Stimulated activated naive CD8-positive, alpha-beta T cell treated with anti-CD3 and anti-CD28 coated beads, Interleukin-15, Interleukin-2, amounts not matched to agents 100 ng/mL and 50 ng/mL, for 24 hours (primary cell): ENCODE results near the gene HMCES.

Experiments used
- H3K27ac Mint-ChIP-seq: one replicate; pipeline ENCODE4 v1.8.0; 2021; ENCODE audit warnings: mild to moderate bottlenecking, mixed read lengths
- H3K27me3 Mint-ChIP-seq: one replicate; pipeline ENCODE4 v1.8.0; 2021; ENCODE audit warnings: mixed read lengths
- H3K36me3 Mint-ChIP-seq: one replicate; pipeline ENCODE4 v1.8.0; 2021; ENCODE audit warnings: low read depth, mixed read lengths
- H3K4me1 Mint-ChIP-seq: one replicate; pipeline ENCODE4 v1.8.0; 2021; ENCODE audit warnings: low read depth, mixed read lengths
- H3K4me3 Mint-ChIP-seq: one replicate; pipeline ENCODE4 v1.8.0; 2021; ENCODE audit warnings: mild to moderate bottlenecking, mixed read lengths
- H3K9me3 Mint-ChIP-seq: one replicate; pipeline ENCODE4 v1.8.0; 2021; ENCODE audit warnings: mixed read lengths

HMCES gene

GRCh38 chr3:129308636-129309035 lies 30.0 kb downstream of the HMCES start:
- Mint-ChIP-seq H3K36me3 (peaks cover 26% of the 10 kb centered on the region), H3K27ac (no peak overlapping the region), H3K4me1 (peaks cover 51% of the 10 kb centered on the region), H3K27me3 (no peaks in the 10 kb centered on the region), H3K4me3 (no peak overlapping the region), H3K9me3 (no peaks in the 10 kb centered on the region)

- Mint-ChIP-seq H3K27me3 (no peaks in the 10 kb centered on the region), H3K4me1 (peaks cover 41% of the 10 kb centered on the region), H3K27ac (no peak overlapping the region), H3K36me3 (peaks cover 13% of the 10 kb centered on the region), H3K4me3 (no peak overlapping the region), H3K9me3 (no peaks in the 10 kb centered on the region)
Observed at GRCh38 chr3:129310111-129311011, 31.7 kb downstream of the HMCES start.

- H3K36me3 Mint-ChIP-seq = peaks cover 4% of the 10 kb centered on the region
- no peaks in the 10 kb centered on the region for H3K27me3 Mint-ChIP-seq
- H3K4me1 Mint-ChIP-seq = peaks cover 33% of the 10 kb centered on the region
- no peak overlapping the region for H3K4me3 Mint-ChIP-seq
- H3K9me3 Mint-ChIP-seq = no peaks in the 10 kb centered on the region
- H3K27ac Mint-ChIP-seq = no peak overlapping the region
Observed at GRCh38 chr3:129311054-129311902, 32.6 kb downstream of the HMCES start.

GRCh38 chr3:129312021-129312639 lies 33.5 kb downstream of the HMCES start:
- Mint-ChIP-seq H3K27me3 (no peaks in the 10 kb centered on the region), H3K9me3 (no peaks in the 10 kb centered on the region), H3K4me1 (peaks cover 32% of the 10 kb centered on the region), H3K27ac (no peak overlapping the region), H3K4me3 (no peak overlapping the region), H3K36me3 (no peaks in the 10 kb centered on the region)

GRCh38 chr3:129312671-129313414 lies 34.2 kb downstream of the HMCES start:
- Mint-ChIP-seq H3K36me3 (no peaks in the 10 kb centered on the region), H3K27ac (no peak overlapping the region), H3K4me1 (peaks cover 32% of the 10 kb centered on the region), H3K27me3 (no peaks in the 10 kb centered on the region), H3K9me3 (no peaks in the 10 kb centered on the region), H3K4me3 (no peak overlapping the region)

GRCh38 chr3:129313415-129313664 lies 34.7 kb downstream of the HMCES start:
- H3K27ac Mint-ChIP-seq = no peak overlapping the region
- H3K4me3 Mint-ChIP-seq = peak overlapping the region; percentile 93
- H3K27me3 Mint-ChIP-seq = no peaks in the 10 kb centered on the region
- no peaks in the 10 kb centered on the region for H3K9me3 Mint-ChIP-seq
- peaks cover 32% of the 10 kb centered on the region for H3K4me1 Mint-ChIP-seq
- H3K36me3 Mint-ChIP-seq = no peaks in the 10 kb centered on the region

- Mint-ChIP-seq H3K9me3 (no peaks in the 10 kb centered on the region), H3K27ac (no peak overlapping the region), H3K27me3 (no peaks in the 10 kb centered on the region), H3K36me3 (no peaks in the 10 kb centered on the region), H3K4me3 (peak overlapping the region; percentile 93), H3K4me1 (peaks cover 27% of the 10 kb centered on the region)
Observed at GRCh38 chr3:129313665-129314385, 35.2 kb downstream of the HMCES start.

GRCh38 chr3:129314386-129315222 lies 35.9 kb downstream of the HMCES start:
- peak overlapping the region; percentile 93 for H3K4me3 Mint-ChIP-seq
- H3K27ac Mint-ChIP-seq = no peak overlapping the region
- no peaks in the 10 kb centered on the region for H3K36me3 Mint-ChIP-seq
- no peaks in the 10 kb centered on the region for H3K9me3 Mint-ChIP-seq
- peaks cover 25% of the 10 kb centered on the region for H3K4me1 Mint-ChIP-seq
- no peaks in the 10 kb centered on the region for H3K27me3 Mint-ChIP-seq

GRCh38 chr3:129315223-129315997 lies 36.7 kb downstream of the HMCES start:
- H3K27me3 Mint-ChIP-seq = no peaks in the 10 kb centered on the region
- H3K36me3 Mint-ChIP-seq = no peaks in the 10 kb centered on the region
- H3K27ac Mint-ChIP-seq = peak overlapping the region; percentile 84
- H3K4me1 Mint-ChIP-seq = peaks cover 25% of the 10 kb centered on the region
- H3K9me3 Mint-ChIP-seq = no peaks in the 10 kb centered on the region
- peak overlapping the region; percentile 93 for H3K4me3 Mint-ChIP-seq

- Mint-ChIP-seq H3K27ac (peak overlapping the region; percentile 37), H3K4me1 (peaks cover 25% of the 10 kb centered on the region), H3K9me3 (no peaks in the 10 kb centered on the region)
Observed at GRCh38 chr3:129315998-129316247, 37.3 kb downstream of the HMCES start.

GRCh38 chr3:129316248-129317013 lies 37.8 kb downstream of the HMCES start:
- H3K27ac Mint-ChIP-seq = peak overlapping the region; percentile 37
- H3K4me3 Mint-ChIP-seq = peak overlapping the region; percentile 75
- peaks cover 25% of the 10 kb centered on the region for H3K4me1 Mint-ChIP-seq
- H3K27me3 Mint-ChIP-seq = no peaks in the 10 kb centered on the region
- no peaks in the 10 kb centered on the region for H3K9me3 Mint-ChIP-seq
- no peaks in the 10 kb centered on the region for H3K36me3 Mint-ChIP-seq

More at GRCh38 chr3:129315998-129316247, 37.3 kb downstream of the HMCES start:
- Mint-ChIP-seq H3K36me3 (no peaks in the 10 kb centered on the region), H3K27me3 (no peaks in the 10 kb centered on the region), H3K4me3 (peak overlapping the region; percentile 93)

GRCh38 chr3:129317014-129317771 lies 38.5 kb downstream of the HMCES start:
- H3K27me3 Mint-ChIP-seq = no peaks in the 10 kb centered on the region
- H3K27ac Mint-ChIP-seq = no peak overlapping the region

More at GRCh38 chr3:129317014-129317771, 38.5 kb downstream of the HMCES start:
- Mint-ChIP-seq H3K4me1 (peaks cover 20% of the 10 kb centered on the region), H3K4me3 (no peak overlapping the region), H3K9me3 (no peaks in the 10 kb centered on the region), H3K36me3 (no peaks in the 10 kb centered on the region)
